GM21528 (cell line): ENCODE measurements around the gene IL3.

ENCODE experiments used
- ATAC-seq: cut with Tn5 transposase; IDR thresholded peaks from one replicate; pipeline ENCODE4 v1.9.1; 2021; ENCODE audit warnings: mild to moderate bottlenecking, moderate library complexity; ENCODE audit not compliant: unreplicated experiment, low FRiP score

Gene IL3

DNA sequence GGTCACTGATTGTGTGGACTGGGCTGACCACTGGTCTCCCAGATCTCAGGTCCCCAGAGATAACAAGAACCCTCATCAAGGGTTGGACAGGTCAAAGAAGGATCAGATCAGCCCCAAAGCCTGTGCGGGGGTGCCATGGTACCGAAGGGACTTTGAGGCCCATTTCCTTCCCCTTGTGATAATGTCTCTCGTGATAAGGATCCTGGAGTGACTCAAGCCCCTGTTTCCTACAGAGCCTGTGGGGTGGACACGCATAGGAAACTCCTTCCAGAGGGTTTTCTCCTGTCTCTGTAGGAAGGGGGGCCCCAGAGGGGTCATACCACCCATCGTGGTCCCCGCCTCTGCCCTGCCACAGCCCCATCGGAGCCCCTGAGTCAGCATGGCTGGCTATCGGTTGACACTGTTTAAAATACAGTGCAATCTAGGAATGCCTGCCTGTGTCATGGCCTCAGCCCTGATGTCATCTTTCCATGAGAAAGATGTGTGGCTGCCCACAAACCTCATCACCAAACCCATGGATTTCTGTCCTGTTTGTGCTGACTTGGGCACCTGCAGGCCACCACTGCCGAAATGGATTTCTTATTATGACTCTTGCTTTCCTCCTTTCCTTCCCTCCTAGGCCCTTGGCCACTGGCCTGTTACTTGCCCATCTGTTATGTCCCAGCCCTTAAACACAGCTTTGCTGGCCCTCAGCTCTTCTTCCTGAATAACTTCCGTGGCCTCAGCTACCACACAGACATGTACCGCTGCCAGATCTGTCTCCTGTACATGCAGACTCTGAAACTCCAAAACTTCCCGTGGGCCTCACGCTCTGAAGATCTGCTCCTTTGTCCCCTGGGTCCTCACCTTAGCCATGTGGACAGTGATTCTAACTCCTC is 10.2 kb downstream of the IL3 start:
- ATAC-seq: no peak

DNA sequence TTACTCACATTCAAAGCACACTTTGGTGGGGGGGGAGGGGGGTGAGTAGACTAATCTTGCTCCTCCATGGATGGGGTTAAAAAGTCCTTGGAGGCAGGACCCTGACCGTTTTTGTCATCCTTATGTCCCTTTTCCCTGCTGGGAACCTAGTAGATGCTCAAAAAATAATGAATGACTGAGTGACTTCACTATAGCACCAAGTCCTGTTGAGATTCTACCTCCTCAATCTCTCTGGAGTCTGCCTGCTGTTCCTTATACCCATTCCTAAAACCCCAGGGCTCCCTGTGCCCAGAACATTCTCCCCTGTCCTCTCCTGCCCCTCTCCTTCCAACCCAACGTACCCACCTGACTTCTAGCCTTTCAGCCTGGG is 10.9 kb downstream of the IL3 start:
- no peak for ATAC-seq

DNA sequence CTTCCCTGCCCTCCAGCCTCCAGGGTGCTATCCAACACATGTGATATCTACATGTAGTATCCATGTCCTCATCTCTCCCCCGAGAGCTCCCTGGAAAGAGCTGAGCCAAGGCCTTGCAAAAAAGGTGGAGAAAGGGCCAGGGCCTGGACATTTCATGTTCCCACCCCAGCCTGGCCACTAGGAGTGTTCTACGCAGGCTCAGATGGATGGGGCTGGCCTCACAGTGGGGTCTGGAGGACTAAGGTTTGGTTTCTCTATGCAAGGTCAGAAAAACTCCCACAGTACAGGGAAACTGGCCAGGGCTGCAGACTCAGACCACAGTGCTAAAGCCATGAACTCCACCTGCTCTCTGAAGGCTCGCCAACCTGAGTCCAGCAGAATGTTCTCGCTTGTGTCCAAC is 11.6 kb downstream of the IL3 start:
- no peak for ATAC-seq

DNA sequence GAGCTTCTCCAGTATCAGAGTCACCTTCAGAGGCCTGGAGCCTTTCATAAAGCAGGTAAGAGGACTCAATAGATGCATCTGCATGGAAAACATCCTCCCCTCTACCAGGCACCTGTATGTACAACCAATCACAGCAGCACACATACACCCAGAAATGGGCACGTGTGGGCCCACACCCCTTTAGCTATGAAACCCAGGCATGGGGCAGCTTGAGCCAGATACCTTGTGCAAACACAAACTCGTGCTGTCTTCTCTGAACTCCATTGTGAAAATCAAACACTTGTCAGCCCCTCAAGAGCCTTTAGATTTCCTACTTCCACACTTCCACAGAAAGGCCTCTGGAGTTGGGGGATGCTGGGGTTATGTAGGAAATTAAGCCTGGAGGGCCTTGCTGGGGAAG is 12.1 kb downstream of the IL3 start:
- ATAC-seq: no peak

DNA sequence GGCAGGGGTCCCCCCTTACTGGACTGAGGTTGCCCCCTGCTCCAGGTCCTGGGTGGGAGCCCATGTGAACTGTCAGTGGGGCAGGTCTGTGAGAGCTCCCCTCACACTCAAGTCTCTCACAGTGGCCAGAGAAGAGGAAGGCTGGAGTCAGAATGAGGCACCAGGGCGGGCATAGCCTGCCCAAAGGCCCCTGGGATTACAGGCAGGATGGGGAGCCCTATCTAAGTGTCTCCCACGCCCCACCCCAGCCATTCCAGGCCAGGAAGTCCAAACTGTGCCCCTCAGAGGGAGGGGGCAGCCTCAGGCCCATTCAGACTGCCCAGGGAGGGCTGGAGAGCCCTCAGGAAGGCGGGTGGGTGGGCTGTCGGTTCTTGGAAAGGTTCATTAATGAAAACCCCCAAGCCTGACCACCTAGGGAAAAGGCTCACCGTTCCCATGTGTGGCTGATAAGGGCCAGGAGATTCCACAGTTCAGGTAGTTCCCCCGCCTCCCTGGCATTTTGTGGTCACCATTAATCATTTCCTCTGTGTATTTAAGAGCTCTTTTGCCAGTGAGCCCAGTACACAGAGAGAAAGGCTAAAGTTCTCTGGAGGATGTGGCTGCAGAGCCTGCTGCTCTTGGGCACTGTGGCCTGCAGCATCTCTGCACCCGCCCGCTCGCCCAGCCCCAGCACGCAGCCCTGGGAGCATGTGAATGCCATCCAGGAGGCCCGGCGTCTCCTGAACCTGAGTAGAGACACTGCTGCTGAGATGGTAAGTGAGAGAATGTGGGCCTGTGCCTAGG is 13.0 kb downstream of the IL3 start, which contains the start of gene CSF2:
CSF2 (plus strand) TSS at position 559 of the 783 bp plus-strand sequence; CDS start at position 594, 35 bp downstream.
- ATAC-seq: no peak

DNA sequence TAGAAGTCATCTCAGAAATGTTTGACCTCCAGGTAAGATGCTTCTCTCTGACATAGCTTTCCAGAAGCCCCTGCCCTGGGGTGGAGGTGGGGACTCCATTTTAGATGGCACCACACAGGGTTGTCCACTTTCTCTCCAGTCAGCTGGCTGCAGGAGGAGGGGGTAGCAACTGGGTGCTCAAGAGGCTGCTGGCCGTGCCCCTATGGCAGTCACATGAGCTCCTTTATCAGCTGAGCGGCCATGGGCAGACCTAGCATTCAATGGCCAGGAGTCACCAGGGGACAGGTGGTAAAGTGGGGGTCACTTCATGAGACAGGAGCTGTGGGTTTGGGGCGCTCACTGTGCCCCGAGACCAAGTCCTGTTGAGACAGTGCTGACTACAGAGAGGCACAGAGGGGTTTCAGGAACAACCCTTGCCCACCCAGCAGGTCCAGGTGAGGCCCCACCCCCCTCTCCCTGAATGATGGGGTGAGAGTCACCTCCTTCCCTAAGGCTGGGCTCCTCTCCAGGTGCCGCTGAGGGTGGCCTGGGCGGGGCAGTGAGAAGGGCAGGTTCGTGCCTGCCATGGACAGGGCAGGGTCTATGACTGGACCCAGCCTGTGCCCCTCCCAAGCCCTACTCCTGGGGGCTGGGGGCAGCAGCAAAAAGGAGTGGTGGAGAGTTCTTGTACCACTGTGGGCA is 13.8 kb downstream of the IL3 start:
- no peak for ATAC-seq

DNA sequence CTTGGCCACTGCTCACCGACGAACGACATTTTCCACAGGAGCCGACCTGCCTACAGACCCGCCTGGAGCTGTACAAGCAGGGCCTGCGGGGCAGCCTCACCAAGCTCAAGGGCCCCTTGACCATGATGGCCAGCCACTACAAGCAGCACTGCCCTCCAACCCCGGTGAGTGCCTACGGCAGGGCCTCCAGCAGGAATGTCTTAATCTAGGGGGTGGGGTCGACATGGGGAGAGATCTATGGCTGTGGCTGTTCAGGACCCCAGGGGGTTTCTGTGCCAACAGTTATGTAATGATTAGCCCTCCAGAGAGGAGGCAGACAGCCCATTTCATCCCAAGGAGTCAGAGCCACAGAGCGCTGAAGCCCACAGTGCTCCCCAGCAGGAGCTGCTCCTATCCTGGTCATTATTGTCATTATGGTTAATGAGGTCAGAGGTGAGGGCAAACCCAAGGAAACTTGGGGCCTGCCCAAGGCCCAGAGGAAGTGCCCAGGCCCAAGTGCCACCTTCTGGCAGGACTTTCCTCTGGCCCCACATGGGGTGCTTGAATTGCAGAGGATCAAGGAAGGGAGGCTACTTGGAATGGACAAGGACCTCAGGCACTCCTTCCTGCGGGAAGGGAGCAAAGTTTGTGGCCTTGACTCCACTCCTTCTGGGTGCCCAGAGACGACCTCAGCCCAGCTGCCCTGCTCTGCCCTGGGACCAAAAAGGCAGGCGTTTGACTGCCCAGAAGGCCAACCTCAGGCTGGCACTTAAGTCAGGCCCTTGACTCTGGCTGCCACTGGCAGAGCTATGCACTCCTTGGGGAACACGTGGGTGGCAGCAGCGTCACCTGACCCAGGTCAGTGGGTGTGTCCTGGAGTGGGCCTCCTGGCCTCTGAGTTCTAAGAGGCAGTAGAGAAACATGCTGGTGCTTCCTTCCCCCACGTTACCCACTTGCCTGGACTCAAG is 14.6 kb downstream of the IL3 start:
- no peak for ATAC-seq

DNA sequence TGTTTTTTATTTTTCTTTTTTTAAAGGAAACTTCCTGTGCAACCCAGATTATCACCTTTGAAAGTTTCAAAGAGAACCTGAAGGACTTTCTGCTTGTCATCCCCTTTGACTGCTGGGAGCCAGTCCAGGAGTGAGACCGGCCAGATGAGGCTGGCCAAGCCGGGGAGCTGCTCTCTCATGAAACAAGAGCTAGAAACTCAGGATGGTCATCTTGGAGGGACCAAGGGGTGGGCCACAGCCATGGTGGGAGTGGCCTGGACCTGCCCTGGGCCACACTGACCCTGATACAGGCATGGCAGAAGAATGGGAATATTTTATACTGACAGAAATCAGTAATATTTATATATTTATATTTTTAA is 15.2 kb downstream of the IL3 start:
- ATAC-seq: no peak

DNA sequence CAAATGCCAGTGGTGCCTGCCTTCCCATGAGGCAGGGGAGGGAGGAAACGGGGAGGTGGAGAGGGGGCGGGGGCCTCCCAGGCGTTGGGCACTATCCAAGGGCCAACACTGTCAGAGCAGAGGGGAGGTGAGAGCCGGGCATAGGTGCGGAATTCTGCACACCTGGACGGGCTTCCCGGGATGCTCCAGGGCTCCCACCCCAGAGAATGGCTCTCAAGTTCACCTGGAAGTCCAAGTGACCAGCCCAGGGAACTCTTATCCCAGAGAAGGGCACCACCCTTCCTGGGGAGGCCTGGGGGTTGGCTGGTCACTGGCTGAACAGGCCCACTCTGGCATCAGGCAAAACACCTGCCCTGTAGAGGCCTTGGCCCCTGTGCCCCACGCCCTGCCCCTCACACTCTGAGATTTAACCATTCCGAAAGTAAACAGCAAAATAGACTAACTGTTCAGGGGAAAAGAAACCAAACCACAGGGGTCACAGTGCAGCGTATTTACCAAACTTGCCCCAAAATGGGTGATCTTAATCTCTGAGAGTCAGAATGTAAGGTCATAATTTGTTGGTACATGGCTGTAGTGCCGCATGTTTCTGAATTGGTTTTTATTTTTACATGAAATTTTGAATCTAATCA is 15.9 kb downstream of the IL3 start:
- no peak for ATAC-seq

DNA sequence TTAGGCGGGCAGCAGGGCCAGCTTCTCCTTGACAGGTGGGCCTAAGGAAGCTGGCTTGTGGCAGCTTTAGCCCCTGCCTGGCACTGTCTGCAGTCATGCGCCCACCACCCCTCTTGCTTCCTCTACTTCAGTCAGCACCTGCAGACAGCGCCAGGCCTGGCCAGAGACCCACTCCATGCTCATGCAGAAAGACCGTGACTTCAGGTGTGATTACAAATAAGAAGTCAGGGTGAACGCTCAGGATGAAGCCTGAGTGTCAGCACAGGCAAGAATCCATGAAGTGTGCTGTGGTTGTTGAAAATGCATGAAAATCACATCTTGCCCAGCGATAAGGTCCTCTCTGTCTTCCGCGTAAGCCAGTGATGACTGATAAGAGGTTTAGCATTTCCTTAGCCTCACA is 16.5 kb downstream of the IL3 start:
- ATAC-seq: no peak

DNA sequence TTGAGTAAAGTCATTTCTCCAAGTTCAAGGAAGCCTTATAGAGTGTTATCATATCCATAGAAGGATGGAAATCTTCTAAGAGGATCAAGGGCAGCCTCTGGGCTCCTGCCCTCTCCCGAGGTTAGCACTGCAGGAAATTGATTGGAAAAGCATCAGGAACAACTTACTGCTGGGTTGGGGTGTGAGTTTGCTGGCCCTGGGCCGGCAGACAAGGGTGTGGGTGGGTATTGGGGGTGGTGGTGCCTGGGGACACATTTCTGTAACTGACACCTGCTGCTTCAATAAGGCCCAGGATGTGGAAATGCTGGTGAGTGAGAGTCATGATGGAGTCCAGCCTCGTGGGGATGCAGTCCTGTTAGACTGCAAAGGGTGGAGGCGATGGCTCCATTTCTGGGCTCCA is 18.6 kb downstream of the IL3 start:
- ATAC-seq: no peak

DNA sequence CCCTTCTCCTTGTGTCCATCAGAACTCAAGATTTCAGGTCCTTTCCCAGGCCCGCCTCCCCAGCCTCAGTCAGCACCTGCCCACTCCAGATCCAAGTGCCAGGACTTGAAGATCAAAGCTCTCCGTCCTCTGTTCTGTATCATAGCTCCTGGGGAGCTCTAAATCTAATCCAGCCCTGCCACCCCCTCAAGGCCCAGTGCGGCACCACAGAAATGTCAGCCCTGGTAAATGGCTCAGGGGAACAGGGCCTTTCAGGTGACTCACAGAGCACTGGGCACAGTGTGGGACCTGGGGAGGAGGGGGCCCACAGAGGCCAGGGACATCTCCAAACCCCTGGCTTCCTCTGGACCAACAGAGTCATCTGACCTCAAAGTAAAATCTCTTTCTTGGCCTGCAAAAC is 19.2 kb downstream of the IL3 start:
- no peak for ATAC-seq

DNA sequence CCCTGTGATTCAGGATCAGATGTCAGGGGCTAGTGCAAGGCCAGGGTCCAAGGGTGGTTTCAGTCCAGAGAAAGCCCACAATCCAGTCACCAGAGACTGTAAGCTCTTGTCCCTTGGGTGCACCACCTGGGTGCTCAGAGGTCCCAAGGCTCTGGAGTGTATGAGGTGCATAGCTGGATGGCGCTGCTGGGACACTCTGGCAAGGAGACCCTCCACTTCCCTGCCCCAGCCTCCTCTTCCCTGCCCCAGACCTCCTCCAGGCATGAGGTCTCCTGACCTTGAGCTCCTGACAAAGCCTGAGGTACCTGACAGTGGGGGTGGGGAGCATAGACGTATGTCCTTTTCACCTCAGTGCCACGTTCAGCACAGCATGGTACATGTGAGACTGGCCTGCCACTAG is 20.1 kb downstream of the IL3 start:
- no peak for ATAC-seq

DNA sequence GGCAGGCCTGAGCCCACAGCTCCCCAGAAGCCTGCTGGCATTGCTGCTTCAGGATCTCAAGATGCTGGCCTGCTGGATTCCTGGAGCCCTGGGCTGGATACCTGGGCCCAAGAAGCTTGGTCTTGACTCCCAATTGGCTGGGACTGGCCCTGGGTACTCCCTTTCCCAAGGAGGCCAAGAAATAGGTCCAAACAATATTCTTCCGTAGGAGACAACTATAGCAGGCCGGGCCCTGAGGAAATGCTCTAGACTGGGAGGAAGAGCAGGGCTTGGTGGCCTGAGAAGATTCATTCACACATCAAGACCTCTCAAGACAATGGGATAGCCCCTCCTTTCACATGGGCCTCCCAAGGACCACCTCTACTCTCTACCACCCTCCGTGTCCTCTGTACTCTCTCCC is 21.0 kb downstream of the IL3 start:
- ATAC-seq: no peak

DNA sequence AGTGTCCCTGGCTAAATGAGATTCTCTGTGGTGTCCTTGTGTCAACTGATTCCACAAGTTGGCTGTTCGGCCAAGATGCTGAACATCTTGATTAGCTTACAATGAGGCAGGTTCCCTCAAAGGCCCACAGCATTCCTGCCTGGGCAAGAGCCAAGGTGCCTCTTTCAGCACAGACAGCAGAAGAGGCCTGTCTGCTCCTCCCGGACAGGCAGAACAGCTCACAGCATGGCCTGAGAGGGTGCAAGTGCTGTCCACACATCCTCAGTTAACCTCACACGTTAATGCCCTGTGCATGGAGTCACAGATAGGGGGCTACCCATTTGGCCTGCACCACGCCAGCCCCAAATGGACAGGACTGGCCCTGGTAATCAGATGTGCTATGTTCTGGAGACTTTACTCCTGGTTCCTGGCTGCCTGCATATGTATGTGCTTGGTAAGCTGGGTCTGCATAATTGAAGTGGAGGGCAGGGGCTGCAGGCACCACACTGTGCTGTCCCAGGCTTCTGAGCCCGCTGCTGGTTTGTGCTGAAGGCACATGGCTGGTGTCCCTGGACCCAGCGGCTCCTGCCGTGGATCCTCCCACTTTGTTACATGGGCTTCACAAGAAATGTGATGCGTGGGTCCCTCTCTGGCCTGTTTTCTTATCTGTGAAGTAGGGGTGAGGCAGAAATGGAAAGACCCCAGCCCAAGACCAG is 22.0 kb downstream of the IL3 start:
- ATAC-seq: no peak

DNA sequence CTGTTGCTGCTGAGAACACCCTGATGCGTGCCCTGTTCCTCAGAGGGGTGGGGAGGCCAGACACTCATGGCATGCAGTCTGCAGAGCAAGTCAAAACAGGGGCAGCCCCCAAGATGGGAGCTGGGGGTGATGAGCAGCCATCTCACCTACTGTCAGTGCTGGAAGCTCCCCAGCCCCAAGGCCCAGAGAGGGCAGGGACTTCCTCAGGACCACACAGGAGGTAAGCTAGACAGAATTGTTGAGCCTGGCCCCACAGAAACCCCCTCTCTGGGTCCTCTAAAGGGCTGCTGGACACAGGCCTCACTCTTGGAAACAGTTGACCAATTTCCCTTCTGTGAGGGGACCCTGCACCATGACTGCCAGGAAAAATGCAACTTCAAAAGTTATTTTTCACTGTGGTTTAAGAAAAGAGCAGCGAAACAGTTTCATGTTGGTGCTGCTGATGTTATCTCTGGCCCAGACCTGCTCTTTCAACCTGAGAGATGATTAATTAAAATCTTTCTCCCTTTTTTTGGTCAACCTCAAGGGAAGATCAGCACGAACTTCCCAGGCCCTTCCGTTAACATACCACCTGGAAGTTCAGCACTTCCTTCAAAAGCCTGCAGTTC is 22.7 kb downstream of the IL3 start:
- ATAC-seq: no peak

DNA sequence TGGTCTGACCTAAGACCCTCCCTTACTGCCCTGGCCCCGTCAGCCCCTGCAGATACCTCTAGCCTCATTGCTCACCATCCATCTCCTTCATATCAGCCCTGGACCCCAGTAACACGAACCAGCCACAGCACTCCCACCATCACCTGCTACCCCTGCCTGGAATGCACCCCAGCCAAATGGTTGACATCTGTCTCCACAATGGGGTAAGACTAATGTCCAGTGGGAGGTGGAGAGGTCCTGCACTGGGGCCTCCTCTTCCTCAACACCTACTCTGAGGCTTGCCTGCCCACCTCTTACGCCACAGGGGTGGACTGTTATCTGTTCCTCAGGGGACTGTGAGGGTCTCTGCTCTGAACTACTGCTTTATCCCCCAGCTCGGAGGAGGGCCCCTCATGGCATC is 25.2 kb downstream of the IL3 start:
- ATAC-seq: no peak

DNA sequence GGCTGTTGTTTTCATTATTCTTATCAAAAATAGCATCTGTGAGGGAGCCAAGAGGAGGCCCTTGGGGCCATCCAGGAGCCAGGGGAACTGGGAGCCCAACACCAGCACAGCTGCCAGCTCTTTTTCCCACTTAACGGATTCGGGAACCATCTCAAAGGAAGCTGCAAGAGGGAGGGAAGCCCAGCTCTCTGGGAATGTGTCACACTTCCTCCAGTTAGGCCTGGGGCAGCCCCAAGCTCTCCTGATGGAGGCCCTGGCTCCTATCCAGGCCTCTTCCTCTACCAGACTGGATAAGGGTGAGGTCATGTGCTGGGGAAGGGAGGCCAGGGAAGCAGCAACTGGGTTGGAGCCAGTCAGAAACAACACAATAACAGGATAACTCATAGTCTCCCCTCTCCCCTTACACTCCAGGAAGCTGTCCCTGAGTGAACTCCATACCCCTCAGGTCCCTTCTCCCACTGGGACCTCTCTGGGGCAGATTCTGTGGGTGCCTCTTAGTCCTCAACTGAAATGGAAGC is 25.9 kb downstream of the IL3 start:
- ATAC-seq: no peak

DNA sequence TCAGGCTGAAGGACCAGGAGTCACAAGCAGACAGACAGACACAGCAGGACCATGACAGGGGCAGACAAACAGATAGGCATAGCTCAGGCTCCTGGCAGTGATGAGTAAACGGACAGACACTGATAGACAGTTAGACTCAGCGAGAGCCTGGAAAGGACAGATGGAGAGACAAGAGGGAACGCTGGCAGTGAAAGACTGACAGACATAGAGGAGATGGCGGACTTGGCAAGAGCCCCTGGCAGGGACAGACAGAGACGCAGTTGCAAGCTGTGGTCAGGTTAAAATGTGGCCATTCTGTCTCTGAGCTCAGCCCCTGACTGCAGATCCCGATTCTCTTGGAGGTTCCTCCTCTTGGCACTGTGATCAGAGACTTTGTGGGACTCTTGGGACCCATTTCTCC is 26.7 kb downstream of the IL3 start:
- no peak for ATAC-seq
